Activated B cell treated with CpG ODN at 0.5 μM for 24 hours (primary cell): ENCODE measurements around the gene BRIP1. TPM values are rescaled to one million over a fixed set of nuclear protein-coding genes. Genes with fewer than 3 reads are reported as not detected.

Experiments
- ATAC-seq: fragments of 200-7000 bp; cut with Tn5 transposase; one replicate; pipeline ENCODE4 v1.10.0; 2021; ENCODE audit warnings: low read depth, mild to moderate bottlenecking, moderate library complexity
- CTCF ChIA-PET: fragments of 350-600 bp; sonication (Branson Sonifier 250); formaldehyde crosslinking; loops from one replicate; lab custom pipeline; 2021; ENCODE audit warnings: antibody characterized with exemption; lab: Charles Lee
- POLR2A ChIA-PET: fragments of 350-600 bp; sonication (Branson Sonifier 250); formaldehyde crosslinking; loops from one replicate; lab custom pipeline; 2021; ENCODE audit warnings: antibody characterized with exemption; lab: Charles Lee
- DNase-seq: peaks from one replicate; pipeline ENCODE4 v3.0.0; 2022
- H3K27ac Mint-ChIP-seq: one replicate; pipeline ENCODE4 v1.8.0; 2020; ENCODE audit warnings: mixed read lengths
- H3K27me3 Mint-ChIP-seq: one replicate; pipeline ENCODE4 v1.8.0; 2021; ENCODE audit warnings: mixed read lengths
- H3K36me3 Mint-ChIP-seq: one replicate; pipeline ENCODE4 v1.8.0; 2021; ENCODE audit warnings: low read depth, mixed read lengths
- H3K4me1 Mint-ChIP-seq: one replicate; pipeline ENCODE4 v1.8.0; 2021; ENCODE audit warnings: mixed read lengths
- H3K4me3 Mint-ChIP-seq: one replicate; pipeline ENCODE4 v1.8.0; 2020; ENCODE audit warnings: mild to moderate bottlenecking, mixed read lengths
- H3K9me3 Mint-ChIP-seq: one replicate; pipeline ENCODE4 v1.8.0; 2020; ENCODE audit warnings: mixed read lengths
- CTCF ChIP-seq: fragments of 200-600 bp; IDR thresholded peaks from one replicate; pipeline ENCODE4 v1.8.0; 2022; ENCODE audit warnings: antibody characterized with exemption, mild to moderate bottlenecking
- intact Hi-C: fragments of 100-400 bp; cut with micrococcal nuclease; formaldehyde crosslinking; loops from one replicate; pipeline ENCODE4 v1.15.1; 2024
- total RNA-seq: library from RNA; stranded (reverse); gene quantifications from 2 replicates; pipeline ENCODE4 v1.2.3, GENCODE V29; 2022

The BRIP1 gene
- total RNA-seq, 1 donor from 2014 or later, result 2.5 TPM

GRCh38 chr17:61884864-61885263 lies 21.5 kb upstream of the BRIP1 start:
- ATAC-seq (no peak), DNase-seq (no peak)
- Mint-ChIP-seq H3K27me3 (no peaks in the 10 kb centered on the region), H3K36me3 (peaks cover 75% of the 10 kb centered on the region), H3K4me3 (no peak overlapping the region), H3K9me3 (no peaks in the 10 kb centered on the region), H3K4me1 (no peaks in the 10 kb centered on the region), H3K27ac (no peak overlapping the region)
- ChIA-PET POLR2A (no interaction called here), CTCF (no interaction called here)
- intact Hi-C loops, result no loop called here
- no peak for TF ChIP-seq CTCF

- CTCF ChIA-PET, result no interaction called here
- H3K4me3 Mint-ChIP-seq, result no peak overlapping the region
These were observed 17.3 kb upstream of the BRIP1 start for GRCh38 chr17:61880589-61881102.

GRCh38 chr17:61878984-61879612 lies 15.8 kb upstream of the BRIP1 start:
- no peak overlapping the region for H3K27ac Mint-ChIP-seq
- no peaks in the 10 kb centered on the region for H3K4me1 Mint-ChIP-seq
- ChIA-PET POLR2A (no interaction called here), CTCF (no interaction called here)
- DNase-seq (no peak), ATAC-seq (no peak)
- peaks cover 74% of the 10 kb centered on the region for H3K36me3 Mint-ChIP-seq
- H3K4me3 Mint-ChIP-seq, result no peak overlapping the region
- intact Hi-C loops, result no loop called here
- no peak for TF ChIP-seq CTCF
- no peaks in the 10 kb centered on the region for H3K9me3 Mint-ChIP-seq
- H3K27me3 Mint-ChIP-seq, result no peaks in the 10 kb centered on the region

More at GRCh38 chr17:61880589-61881102, 17.3 kb upstream of the BRIP1 start:
- no peaks in the 10 kb centered on the region for H3K4me1 Mint-ChIP-seq
- H3K36me3 Mint-ChIP-seq, result peaks cover 76% of the 10 kb centered on the region
- DNase-seq, result no peak
- ATAC-seq, result no peak
- intact Hi-C loops, result no loop called here
- no peak overlapping the region for H3K27ac Mint-ChIP-seq
- H3K27me3 Mint-ChIP-seq, result no peaks in the 10 kb centered on the region
- POLR2A ChIA-PET, result no interaction called here
- H3K9me3 Mint-ChIP-seq, result no peaks in the 10 kb centered on the region
- TF ChIP-seq CTCF, result no peak

GRCh38 chr17:61878520-61878919 lies 15.2 kb upstream of the BRIP1 start:
- DNase-seq (no peak), ATAC-seq (no peak)
- Mint-ChIP-seq H3K27me3 (no peaks in the 10 kb centered on the region), H3K36me3 (peaks cover 76% of the 10 kb centered on the region), H3K4me3 (no peak overlapping the region), H3K27ac (no peak overlapping the region), H3K4me1 (no peaks in the 10 kb centered on the region), H3K9me3 (no peaks in the 10 kb centered on the region)
- no peak for TF ChIP-seq CTCF
- ChIA-PET CTCF (no interaction called here), POLR2A (no interaction called here)
- intact Hi-C loops, result no loop called here

GRCh38 chr17:61877837-61878236 lies 14.5 kb upstream of the BRIP1 start:
- Mint-ChIP-seq H3K27ac (no peak overlapping the region), H3K27me3 (no peaks in the 10 kb centered on the region), H3K4me1 (no peaks in the 10 kb centered on the region), H3K9me3 (no peaks in the 10 kb centered on the region), H3K36me3 (peaks cover 74% of the 10 kb centered on the region), H3K4me3 (no peak overlapping the region)
- ATAC-seq (no peak), DNase-seq (no peak)
- intact Hi-C loops, result no loop called here
- ChIA-PET POLR2A (no interaction called here), CTCF (no interaction called here)
- no peak for TF ChIP-seq CTCF
